HG02642 (cell line): ENCODE results near the gene ROPN1.
"Not testable (repeated sequence)": the region's sequence is repeated elsewhere in the genome, so short reads cannot be mapped to it uniquely, and the experiment has no call there.

Experiments used
- ATAC-seq: cut with Tn5 transposase; IDR thresholded peaks from one replicate; pipeline ENCODE4 v1.9.1; 2021; ENCODE audit warnings: mild to moderate bottlenecking; ENCODE audit not compliant: unreplicated experiment, poor library complexity

ROPN1 gene

GRCh38 chr3:124001366-124001765 lies 9.4 kb upstream of the ROPN1 start:
- not testable (repeated sequence) for ATAC-seq

GRCh38 chr3:123997543-123997942 lies 5.6 kb upstream of the ROPN1 start:
- ATAC-seq, result no peak

GRCh38 chr3:123993818-123994217 lies 1.9 kb upstream of the ROPN1 start:
- ATAC-seq, result no peak

GRCh38 chr3:123986427-123986826 lies 5.5 kb downstream of the ROPN1 start:
- ATAC-seq, result no peak

GRCh38 chr3:123984957-123985356 lies 7.0 kb downstream of the ROPN1 start:
- no peak for ATAC-seq

GRCh38 chr3:123984350-123984749 lies 7.6 kb downstream of the ROPN1 start:
- no peak for ATAC-seq

- not testable (repeated sequence) for ATAC-seq
Measured at GRCh38 chr3:123981317-123981716, 10.6 kb downstream of the ROPN1 start.

- ATAC-seq, result no peak
Measured at GRCh38 chr3:123980539-123980938, 11.4 kb downstream of the ROPN1 start.

GRCh38 chr3:123979525-123980501 lies 12.1 kb downstream of the ROPN1 start:
- ATAC-seq, result peak; percentile 73

- not testable (repeated sequence) for ATAC-seq
Measured at GRCh38 chr3:123976904-123977303, 15.0 kb downstream of the ROPN1 start.

- ATAC-seq, result not testable (repeated sequence)
Measured at GRCh38 chr3:123976181-123976898, 15.6 kb downstream of the ROPN1 start.

- not testable (repeated sequence) for ATAC-seq
Measured at GRCh38 chr3:123975030-123975429, 16.9 kb downstream of the ROPN1 start.

- no peak for ATAC-seq
Measured at GRCh38 chr3:123971406-123971805, 20.5 kb downstream of the ROPN1 start.

- ATAC-seq, result not testable (repeated sequence)
Measured at GRCh38 chr3:123967260-123967659, 24.7 kb downstream of the ROPN1 start.

- ATAC-seq, result not testable (repeated sequence)
Measured at GRCh38 chr3:123966799-123967198, 25.1 kb downstream of the ROPN1 start.

GRCh38 chr3:123964793-123965192 lies 27.1 kb downstream of the ROPN1 start:
- ATAC-seq, result not testable (repeated sequence)

GRCh38 chr3:123961508-123961856 lies 30.4 kb downstream of the ROPN1 start:
- no peak for ATAC-seq

GRCh38 chr3:123960781-123961507 lies 31.0 kb downstream of the ROPN1 start, which contains the start of gene CCDC14:
Gene CCDC14 (minus strand): TSS chr3:123961229. CDS start chr3:123961173, 56 bp downstream.
- ATAC-seq, result peak; percentile 88

- peak; percentile 91 for ATAC-seq
Measured at GRCh38 chr3:123953735-123954134, 38.2 kb downstream of the ROPN1 start.

- peak; percentile 38 for ATAC-seq
Measured at GRCh38 chr3:123952844-123953520, 38.9 kb downstream of the ROPN1 start.
